ENCODE data around the gene PREX1. TPM values are rescaled to one million over a fixed set of nuclear protein-coding genes. Genes with fewer than 3 reads are reported as not detected.

Gene PREX1
- total RNA-seq, 2 donors from 2014 or later: 16.0 to 17.4 TPM

- DNase-seq: peak; percentile 67
- intact Hi-C loops (cut with DNase I): loop anchor here (5.0 to 10.0 kb wide), 2 partner anchors 111 to 128 kb away; no protein-coding TSS in a partner anchor
Observed at GRCh38 chr20:48686238-48687116, 141.3 kb downstream of the PREX1 start.

DNA sequence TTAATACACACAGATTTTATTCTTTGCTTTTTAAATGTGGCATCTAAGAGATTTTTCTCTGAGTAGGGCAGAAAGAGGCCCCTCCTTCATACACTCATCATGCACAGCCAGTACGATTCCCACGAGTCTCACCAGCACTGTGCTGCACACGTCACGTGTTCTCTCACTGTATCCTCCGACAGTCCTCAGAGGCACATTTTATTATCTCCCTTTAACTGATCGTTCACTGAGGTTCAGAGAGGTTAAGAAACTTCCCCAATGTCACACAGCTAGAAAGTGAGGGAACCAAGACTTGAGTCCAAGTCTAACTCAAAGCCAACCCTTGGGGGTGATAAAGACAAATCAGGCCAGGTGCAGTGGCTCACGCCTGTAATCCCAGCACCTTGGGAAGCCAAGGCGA is 142.5 kb downstream of the PREX1 start:
- intact Hi-C loops (cut with DNase I): loop anchor here (5.0 to 10.0 kb wide), 2 partner anchors 112 to 130 kb away; no protein-coding TSS in a partner anchor

More at GRCh38 chr20:48686238-48687116, 141.3 kb downstream of the PREX1 start:
- peak; percentile 3 to 30 for ATAC-seq

DNA sequence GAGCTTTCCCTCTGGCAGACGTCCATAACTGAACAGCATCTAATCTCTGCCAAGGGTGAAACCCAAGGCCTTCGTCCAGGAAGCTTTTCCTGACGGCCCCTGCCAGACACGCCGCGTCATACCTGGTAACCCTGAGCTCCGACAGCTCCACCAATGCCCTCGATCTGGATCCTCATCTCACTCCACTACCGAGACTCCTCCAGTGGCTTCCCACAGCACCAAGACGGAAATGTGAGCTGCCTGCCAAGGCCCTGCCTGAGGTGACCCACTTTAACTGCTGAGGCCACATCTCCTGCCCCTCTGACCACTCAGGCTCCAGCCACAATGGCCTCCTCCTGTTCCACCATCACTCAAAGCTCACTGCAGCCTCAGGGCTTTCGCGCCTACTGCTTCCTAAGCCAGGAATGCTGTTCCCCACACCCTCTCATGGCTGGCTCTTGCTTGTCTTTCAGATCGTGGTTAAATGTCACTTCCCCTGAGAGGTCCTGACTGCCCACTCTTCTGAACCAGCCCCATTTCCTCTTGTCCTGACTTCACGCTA is 143.2 kb downstream of the PREX1 start:
- intact Hi-C loops (cut with DNase I): loop anchor here (5.0 to 10.0 kb wide), 2 partner anchors 113 to 130 kb away; no protein-coding TSS in a partner anchor
- no peak for DNase-seq
- no peak for ATAC-seq

More for the DNA sequence above, 142.5 kb downstream of the PREX1 start:
- no peak for DNase-seq
- ATAC-seq: no peak

DNA sequence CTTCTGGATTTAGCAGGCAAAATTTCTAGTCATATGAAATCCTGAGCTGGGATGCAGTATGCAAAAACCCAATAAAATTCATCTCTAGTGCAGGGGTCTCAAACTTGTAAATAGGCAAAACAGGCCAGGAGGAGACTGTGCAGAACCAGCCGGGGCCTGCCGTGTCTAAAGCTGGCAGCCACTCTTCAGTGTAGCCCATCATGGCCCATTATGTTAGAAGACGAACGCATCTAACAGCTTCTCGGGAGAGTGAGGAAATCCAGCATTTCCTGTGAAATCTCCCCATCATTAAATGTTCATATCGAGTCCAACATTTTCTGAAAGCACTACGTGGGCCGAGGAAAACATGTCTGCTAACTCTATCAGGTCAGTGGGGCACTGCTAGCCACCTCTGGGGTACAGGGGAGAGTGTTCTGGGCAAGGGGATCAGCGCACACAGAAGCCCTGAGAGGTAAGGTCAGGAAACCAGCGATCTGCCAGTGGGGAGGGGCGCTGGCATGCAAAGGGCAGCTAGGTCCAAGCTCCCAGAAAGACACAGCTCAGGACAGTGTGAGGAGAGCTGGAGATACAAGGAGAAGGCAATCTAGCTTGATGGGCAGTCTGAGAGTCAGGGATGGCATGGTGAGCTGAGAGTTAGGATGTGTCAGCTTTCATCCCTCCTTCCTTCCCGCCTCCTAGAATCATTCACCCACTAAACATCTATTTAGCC is 144.2 kb downstream of the PREX1 start:
- DNase-seq (no peak), ATAC-seq (no peak)
- intact Hi-C loops (cut with DNase I): loop anchor here in 1 of 2 donors (10.0 kb wide), 1 partner anchor 131 kb away; no protein-coding TSS in a partner anchor

- intact Hi-C loops (cut with DNase I): loop anchor here in 1 of 2 donors (10.0 kb wide), 1 partner anchor 132 kb away; no protein-coding TSS in a partner anchor
- peak; percentile 84 to 85 for ATAC-seq
- DNase-seq: peak; percentile 92
Observed at GRCh38 chr20:48682529-48683363, 145.1 kb downstream of the PREX1 start.

DNA sequence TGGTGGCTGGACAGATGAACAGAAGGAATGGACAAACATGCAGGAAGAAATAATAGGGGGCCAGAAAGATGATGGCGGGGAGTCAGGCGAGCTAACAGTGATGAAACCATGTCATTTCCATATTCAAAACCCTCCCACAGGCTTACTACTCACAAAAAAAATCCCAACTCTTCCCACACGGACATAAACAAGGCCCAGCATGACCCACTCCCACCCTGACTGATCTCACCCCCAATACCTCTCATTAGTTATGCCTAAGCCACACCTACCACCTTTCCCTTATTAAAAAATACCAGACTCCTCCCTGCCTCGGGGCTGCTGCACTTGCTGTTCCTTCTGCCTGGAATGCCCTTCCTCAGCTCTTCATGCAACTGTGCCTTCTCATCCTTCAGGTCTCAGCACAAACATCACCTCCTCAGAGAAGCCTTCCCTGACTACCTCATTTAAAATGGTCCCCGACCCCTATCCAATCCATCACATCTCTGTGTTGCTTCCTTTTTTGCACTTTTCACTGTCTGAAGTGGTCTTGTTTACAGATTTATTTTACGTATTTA is 145.8 kb downstream of the PREX1 start:
- ATAC-seq (no peak), DNase-seq (no peak)
- intact Hi-C loops (cut with DNase I): loop anchor here in 1 of 2 donors (10.0 kb wide), 1 partner anchor 133 kb away; no protein-coding TSS in a partner anchor

DNA sequence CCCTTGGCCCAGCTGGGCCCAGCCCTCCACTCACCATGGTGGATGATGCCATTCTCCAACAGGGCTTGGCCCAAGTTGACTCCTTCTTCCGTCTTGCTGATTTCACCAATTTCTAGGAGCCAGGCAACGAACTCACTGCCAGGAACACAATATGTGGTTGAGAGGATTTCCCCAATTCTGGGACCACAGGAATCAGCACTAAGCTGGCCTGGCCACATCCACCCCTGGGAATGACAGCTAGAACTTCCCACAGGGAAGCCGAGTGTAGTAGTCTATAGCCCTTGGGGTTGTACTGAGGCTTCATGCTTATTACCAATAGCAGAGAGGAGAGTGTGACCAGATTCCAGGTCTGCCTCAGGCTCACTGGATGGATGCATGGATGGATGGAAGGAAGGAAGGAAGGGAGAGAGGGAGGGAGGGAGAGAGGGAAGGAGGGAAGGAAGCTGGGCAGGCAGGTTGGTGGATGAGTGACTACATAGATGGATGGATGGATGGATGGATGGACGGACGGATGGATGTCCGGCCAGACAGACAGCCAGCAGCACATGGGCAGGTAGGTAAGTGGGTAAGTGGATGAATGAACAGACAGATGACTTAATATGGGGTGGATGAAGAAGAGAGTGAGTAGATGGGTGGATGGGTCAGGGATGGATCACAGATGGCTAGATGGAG is 146.5 kb downstream of the PREX1 start:
- DNase-seq: no peak
- ATAC-seq: no peak
- intact Hi-C loops (cut with DNase I): loop anchor here in 1 of 2 donors (10.0 kb wide), 1 partner anchor 133 kb away; no protein-coding TSS in a partner anchor

- no peak for DNase-seq
- intact Hi-C loops (cut with DNase I): loop anchor here in 1 of 2 donors (10.0 kb wide), 1 partner anchor 134 kb away; no protein-coding TSS in a partner anchor
- no peak for ATAC-seq
Observed at GRCh38 chr20:48680650-48681049, 147.1 kb downstream of the PREX1 start.

- intact Hi-C loops (cut with DNase I): no loop called here
- no peak for DNase-seq
- no peak for ATAC-seq
Observed at GRCh38 chr20:48679599-48679998, 148.2 kb downstream of the PREX1 start.

DNA sequence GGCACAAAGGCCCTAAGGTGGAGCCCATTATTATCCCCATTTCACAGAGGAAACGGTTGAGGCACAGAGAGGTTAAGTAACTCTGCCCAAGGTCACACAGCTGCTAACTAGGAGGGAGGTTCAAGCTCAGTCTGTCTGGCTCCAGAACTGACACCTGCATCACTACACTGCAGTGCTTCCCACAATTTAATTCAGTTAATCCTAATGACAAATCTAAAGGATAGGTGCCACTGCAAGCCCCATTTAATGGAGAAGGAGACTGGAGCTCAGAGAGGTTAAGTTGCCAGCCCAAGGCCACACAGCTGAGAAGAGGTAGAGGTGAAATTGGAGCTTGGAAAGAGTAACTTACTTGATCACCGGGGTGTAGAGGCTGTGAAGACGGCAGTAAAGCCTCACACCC is 148.8 kb downstream of the PREX1 start:
- intact Hi-C loops (cut with DNase I): no loop called here
- ATAC-seq: no peak

DNA sequence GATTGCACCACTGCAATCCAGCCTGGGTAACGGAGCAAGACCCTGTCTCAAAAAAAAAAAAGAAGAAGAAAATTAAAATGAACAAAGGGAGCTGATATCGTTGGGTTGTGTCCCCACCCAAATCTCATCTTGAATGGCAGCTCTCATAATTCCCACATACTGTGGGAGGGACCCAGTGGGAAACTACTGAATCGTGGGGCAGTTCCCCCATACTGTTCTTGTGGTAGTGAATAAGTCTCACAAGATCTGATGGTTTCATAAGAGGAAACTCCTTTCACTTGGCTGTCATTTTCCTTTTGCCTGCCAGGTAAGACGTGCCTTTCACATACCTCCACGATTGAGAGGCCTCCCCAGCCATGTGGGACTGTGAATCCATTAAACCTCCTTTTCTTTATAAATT is 149.4 kb downstream of the PREX1 start:
- intact Hi-C loops (cut with DNase I): no loop called here
- no peak for ATAC-seq
- DNase-seq: no peak

More for the DNA sequence above, 148.8 kb downstream of the PREX1 start:
- DNase-seq: no peak

DNA sequence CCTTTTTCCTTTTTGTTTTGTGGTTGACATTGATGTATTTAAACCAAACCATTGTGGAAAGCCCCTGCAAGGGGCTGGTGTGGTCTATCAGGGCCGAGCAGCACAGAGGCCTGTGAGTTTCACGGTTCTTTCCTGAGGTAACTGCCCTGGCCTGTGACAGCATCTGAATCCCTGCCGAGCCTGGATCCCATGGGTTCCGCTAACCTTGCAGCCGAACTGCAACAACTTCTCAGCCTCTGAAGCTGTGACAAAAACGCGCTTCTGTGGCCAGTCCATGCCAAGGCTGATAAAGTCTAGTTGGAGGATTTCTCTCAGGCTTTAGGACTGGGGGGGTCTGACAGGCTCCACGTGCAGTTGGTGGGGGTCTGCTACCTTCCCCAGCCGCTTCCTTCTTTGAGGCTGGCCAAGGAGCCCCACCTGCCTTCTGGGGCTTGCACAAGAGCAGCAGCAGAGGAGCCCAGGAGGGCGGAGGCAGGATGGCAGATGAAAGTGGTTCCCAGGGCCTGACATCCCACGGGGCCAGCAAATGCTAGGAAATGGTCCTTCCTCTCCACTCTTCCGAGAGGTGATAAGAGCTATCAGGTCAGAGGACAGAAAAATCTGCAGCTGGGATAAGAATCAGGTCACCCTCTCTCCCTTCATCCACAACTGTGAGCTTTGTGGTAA is 150.9 kb downstream of the PREX1 start:
- intact Hi-C loops (cut with DNase I): no loop called here
- DNase-seq (no peak), ATAC-seq (no peak)

DNA sequence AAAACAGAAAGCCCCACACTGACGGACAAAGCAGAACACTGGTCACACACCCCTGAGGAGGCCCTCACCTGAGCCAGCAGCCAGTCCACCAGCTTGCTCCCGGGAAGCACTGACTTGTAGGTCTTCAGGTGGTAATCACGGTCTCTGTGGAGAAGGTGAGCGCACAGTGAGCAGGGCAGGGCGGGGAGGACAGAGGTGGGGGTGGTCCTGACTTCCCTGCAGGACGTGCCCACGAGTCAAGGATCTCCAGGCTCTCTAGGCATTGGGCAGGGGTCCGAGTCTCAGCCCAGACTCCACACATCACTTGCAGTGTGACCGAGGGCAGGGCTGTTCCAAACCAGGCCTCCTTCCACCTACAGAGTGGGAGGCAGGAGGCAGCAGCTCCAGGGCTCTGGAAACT is 151.7 kb downstream of the PREX1 start:
- intact Hi-C loops (cut with DNase I): no loop called here
- ATAC-seq: no peak
- no peak for DNase-seq

DNA sequence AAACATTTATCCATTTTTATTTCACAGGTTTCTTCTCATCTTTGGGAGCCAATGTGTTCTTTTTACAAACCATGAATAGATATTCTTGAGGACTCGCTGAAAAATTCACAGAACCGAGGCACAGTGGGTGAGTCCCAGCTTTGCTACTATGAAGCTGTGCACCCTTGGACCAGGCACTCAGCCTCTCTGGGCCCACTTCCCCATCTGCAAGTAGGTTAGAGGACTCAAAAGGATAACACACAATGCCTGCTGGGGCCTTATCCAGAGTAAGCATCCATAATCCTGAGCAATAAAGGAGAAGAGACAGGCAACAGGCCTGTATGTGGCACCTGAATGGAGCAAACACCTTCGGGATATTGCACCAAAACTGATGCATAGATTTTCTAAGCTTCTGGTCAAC is 153.3 kb downstream of the PREX1 start:
- ATAC-seq (no peak), DNase-seq (no peak)
- intact Hi-C loops (cut with DNase I): no loop called here

DNA sequence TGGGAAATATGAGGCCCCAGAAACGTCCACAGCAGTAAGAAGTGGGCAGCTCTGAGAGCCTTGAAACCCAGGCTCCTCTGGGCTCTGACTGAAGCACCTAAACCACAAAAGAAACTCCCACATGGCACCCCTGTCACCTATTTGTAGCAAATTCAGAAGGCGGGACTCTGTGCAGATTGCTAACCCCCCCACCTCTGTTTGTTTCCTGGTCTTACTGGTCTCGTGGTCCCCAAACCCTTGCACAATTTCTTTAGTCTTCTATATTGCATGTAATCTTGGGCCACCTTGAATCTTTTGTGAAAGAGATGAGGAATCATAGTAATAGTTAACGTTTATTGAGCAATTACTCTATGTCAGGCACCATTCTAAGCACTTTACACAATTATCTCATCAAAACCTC is 154.3 kb downstream of the PREX1 start:
- ATAC-seq (no peak), DNase-seq (no peak)
- intact Hi-C loops (cut with DNase I): no loop called here

- intact Hi-C loops (cut with DNase I): no loop called here
- ATAC-seq (no peak), DNase-seq (no peak)
Observed at GRCh38 chr20:48672324-48672723, 155.5 kb downstream of the PREX1 start.

GRCh38 chr20:48671141-48671540 is 156.7 kb downstream of the PREX1 start:
- intact Hi-C loops (cut with DNase I): no loop called here
- ATAC-seq: no peak
- no peak for DNase-seq
